ENCODE results near the gene GADD45G.

DNA sequence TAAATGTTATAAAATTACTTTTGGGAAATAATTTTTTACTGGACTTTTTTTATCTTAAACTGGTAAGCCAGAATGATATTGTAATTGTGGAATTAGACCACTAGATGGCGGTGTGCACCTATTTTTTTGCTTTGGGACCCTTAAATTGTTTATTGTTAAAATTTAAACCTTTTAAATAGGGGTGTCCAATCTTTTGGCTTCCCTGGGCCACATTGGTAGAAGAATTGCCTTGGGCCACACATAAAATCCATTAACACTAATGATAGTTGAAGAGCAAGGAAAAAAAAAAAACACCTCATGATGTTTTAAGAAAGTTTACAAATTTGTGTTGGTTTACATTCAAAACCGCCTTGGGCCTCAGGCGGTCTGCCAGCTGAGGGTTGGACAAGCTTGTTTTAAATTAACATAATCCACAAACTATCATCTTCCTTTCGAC is 28.4 kb upstream of the GADD45G start:
- TF ChIP-seq GTF2F1 (IDR thresholded peaks at IDR 0.05; ENCODE audit: borderline replicate concordance, low read depth, low read length) (no peak), POU5F1 (IDR thresholded peaks at IDR 0.05; ENCODE audit: low read depth, low read length) (no peak), TBP (IDR thresholded peaks at IDR 0.05; ENCODE audit: low read depth, low read length) (no peak), JUN (IDR thresholded peaks at IDR 0.05; ENCODE audit: low read depth, low read length) (no peak), TAF1 (IDR thresholded peaks at IDR 0.05; ENCODE audit: low read depth, low read length) (no peak), POLR2AphosphoS5 (IDR thresholded peaks at IDR 0.05; ENCODE audit: low read depth, low read length) (no peak), YY1 (IDR thresholded peaks at IDR 0.05; ENCODE audit: low read depth, low read length) (no peak)
- TF ChIP-seq, protein P1, sequence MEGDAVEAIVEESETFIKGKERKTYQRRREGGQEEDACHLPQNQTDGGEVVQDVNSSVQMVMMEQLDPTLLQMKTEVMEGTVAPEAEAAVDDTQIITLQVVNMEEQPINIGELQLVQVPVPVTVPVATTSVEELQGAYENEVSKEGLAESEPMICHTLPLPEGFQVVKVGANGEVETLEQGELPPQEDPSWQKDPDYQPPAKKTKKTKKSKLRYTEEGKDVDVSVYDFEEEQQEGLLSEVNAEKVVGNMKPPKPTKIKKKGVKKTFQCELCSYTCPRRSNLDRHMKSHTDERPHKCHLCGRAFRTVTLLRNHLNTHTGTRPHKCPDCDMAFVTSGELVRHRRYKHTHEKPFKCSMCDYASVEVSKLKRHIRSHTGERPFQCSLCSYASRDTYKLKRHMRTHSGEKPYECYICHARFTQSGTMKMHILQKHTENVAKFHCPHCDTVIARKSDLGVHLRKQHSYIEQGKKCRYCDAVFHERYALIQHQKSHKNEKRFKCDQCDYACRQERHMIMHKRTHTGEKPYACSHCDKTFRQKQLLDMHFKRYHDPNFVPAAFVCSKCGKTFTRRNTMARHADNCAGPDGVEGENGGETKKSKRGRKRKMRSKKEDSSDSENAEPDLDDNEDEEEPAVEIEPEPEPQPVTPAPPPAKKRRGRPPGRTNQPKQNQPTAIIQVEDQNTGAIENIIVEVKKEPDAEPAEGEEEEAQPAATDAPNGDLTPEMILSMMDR (IDR thresholded peaks at IDR 0.05; ENCODE audit: control extremely low read depth in 1 of 3, insufficient read depth in 1 of 3, low read depth in 1 of 3, low read length in 3 of 3), result peak in 2 of 3 experiments; percentile 32 to 43; a peak in 2 of 4 replicates
